GM19351 (cell line): Measurements from ENCODE around the gene CCDC91.
"Not testable (repeated sequence)": the region's sequence is repeated elsewhere in the genome, so short reads cannot be mapped to it uniquely, and the experiment has no call there.

Experiments
- ATAC-seq: cut with Tn5 transposase; IDR thresholded peaks from one replicate; pipeline ENCODE4 v1.9.1; 2021; ENCODE audit warnings: mild to moderate bottlenecking, moderate library complexity; ENCODE audit not compliant: unreplicated experiment

Gene CCDC91

GRCh38 chr12:28351414-28351813 is 161.2 kb downstream of the CCDC91 start:
- no peak for ATAC-seq

GRCh38 chr12:28355161-28355560 is 164.9 kb downstream of the CCDC91 start:
- no peak for ATAC-seq

GRCh38 chr12:28360253-28360652 is 170.0 kb downstream of the CCDC91 start:
- no peak for ATAC-seq

GRCh38 chr12:28367326-28367725 is 177.1 kb downstream of the CCDC91 start:
- no peak for ATAC-seq

GRCh38 chr12:28367993-28368392 is 177.7 kb downstream of the CCDC91 start:
- no peak for ATAC-seq

GRCh38 chr12:28369483-28369882 is 179.2 kb downstream of the CCDC91 start:
- no peak for ATAC-seq

GRCh38 chr12:28374556-28374955 is 184.3 kb downstream of the CCDC91 start:
- no peak for ATAC-seq

- no peak for ATAC-seq
These were observed 188.5 kb downstream of the CCDC91 start for GRCh38 chr12:28378736-28379135.

- ATAC-seq: not testable (repeated sequence)
These were observed 189.5 kb downstream of the CCDC91 start for GRCh38 chr12:28379779-28380178.

- ATAC-seq: no peak
These were observed 193.1 kb downstream of the CCDC91 start for GRCh38 chr12:28383368-28383767.

- no peak for ATAC-seq
These were observed 198.6 kb downstream of the CCDC91 start for GRCh38 chr12:28388879-28389278.

- no peak for ATAC-seq
These were observed 199.9 kb downstream of the CCDC91 start for GRCh38 chr12:28390206-28390605.

- no peak for ATAC-seq
These were observed 200.6 kb downstream of the CCDC91 start for GRCh38 chr12:28390761-28391385.

GRCh38 chr12:28409892-28410291 is 219.6 kb downstream of the CCDC91 start:
- no peak for ATAC-seq

- ATAC-seq: peak; percentile 83
These were observed 223.3 kb downstream of the CCDC91 start for GRCh38 chr12:28413460-28414109.

GRCh38 chr12:28415755-28416154 is 225.5 kb downstream of the CCDC91 start:
- ATAC-seq: no peak

GRCh38 chr12:28421374-28421773 is 231.1 kb downstream of the CCDC91 start:
- no peak for ATAC-seq

GRCh38 chr12:28424965-28425364 is 234.7 kb downstream of the CCDC91 start:
- ATAC-seq: no peak

GRCh38 chr12:28425526-28425925 is 235.3 kb downstream of the CCDC91 start:
- ATAC-seq: no peak

GRCh38 chr12:28427046-28427445 is 236.8 kb downstream of the CCDC91 start:
- ATAC-seq: no peak

- ATAC-seq: no peak
These were observed 249.9 kb downstream of the CCDC91 start for GRCh38 chr12:28440081-28440608.

- ATAC-seq: no peak
These were observed 251.8 kb downstream of the CCDC91 start for GRCh38 chr12:28442101-28442500.
